Naive thymus-derived CD8-positive, alpha-beta T cell (primary cell): Measurements from ENCODE around the gene RBPJ. TPM values are rescaled to one million over a fixed set of nuclear protein-coding genes. Genes with fewer than 3 reads are reported as not detected.
A peak's percentile ranks its signal among the peaks of the same experiment; 100 is the strongest.

Source experiments
- ATAC-seq, 2 donors: fragments of 150-1000 bp; cut with Tn5 transposase in 1 of 2; sonication (Bioruptor Pico), chemical (Tn5 transposase) in 1 of 2; 1 replicate in 1 of 2; 2 replicates in 1 of 2; pipeline ENCODE4 v1.10.0; 2021; ENCODE audit warnings: mild to moderate bottlenecking in 2 of 2, moderate library complexity in 2 of 2
- POLR2A ChIA-PET: fragments of 350-600 bp; sonication (Branson Sonifier 250); formaldehyde crosslinking; loops from one replicate; lab custom pipeline; 2021; ENCODE audit warnings: antibody characterized with exemption; lab: Charles Lee
- DNase-seq, 10 donors: peaks; one replicate each; pipeline versions ENCODE4 v3.0.0 to v3.0.0-alpha.2; 2020 to 2022
- H3K27ac Mint-ChIP-seq, 10 donors: one replicate each; pipeline ENCODE4 v1.8.0; 2020 to 2022; ENCODE audit warnings: mild to moderate bottlenecking in 10 of 10, mixed read lengths in 10 of 10, moderate library complexity in 4 of 10, inconsistent platforms in 1 of 10
- H3K27me3 Mint-ChIP-seq, 5 donors: one replicate each; pipeline ENCODE4 v1.8.0; 2021 to 2022; ENCODE audit warnings: mixed read lengths in 5 of 5
- H3K36me3 Mint-ChIP-seq, 3 donors: one replicate each; pipeline ENCODE4 v1.8.0; 2020 to 2022; ENCODE audit warnings: mixed read lengths in 3 of 3, mild to moderate bottlenecking in 2 of 3, inconsistent platforms in 1 of 3
- H3K4me1 Mint-ChIP-seq, 4 donors: one replicate each; pipeline ENCODE4 v1.8.0; 2021 to 2022; ENCODE audit warnings: mixed read lengths in 4 of 4
- H3K4me3 Mint-ChIP-seq, 10 donors: one replicate each; pipeline ENCODE4 v1.8.0; 2020 to 2022; ENCODE audit warnings: mild to moderate bottlenecking in 10 of 10, mixed read lengths in 10 of 10, moderate library complexity in 6 of 10, inconsistent platforms in 1 of 10
- H3K9me3 Mint-ChIP-seq, 9 donors: one replicate each; pipeline ENCODE4 v1.8.0; 2020 to 2022; ENCODE audit warnings: mixed read lengths in 9 of 9, mild to moderate bottlenecking in 3 of 9, inconsistent platforms in 1 of 9, moderate library complexity in 1 of 9
- polyA plus RNA-seq, 3 donors: library from polyadenylated mRNA; unstranded; fragments of 300-500 nt; fragmentation: Illumina TruSeq; gene quantifications; one replicate each; pipeline ENCODE4 v1.2.3, GENCODE V29; 2021
- total RNA-seq, 8 experiments: library from RNA in 2 of 8; stranded (reverse) in 2 of 8; gene quantifications; one replicate each; pipeline ENCODE4 v1.2.3 and lab custom pipeline; 2021 to 2026

The RBPJ gene
- total and polyA plus RNA-seq, 5 experiments from 2014 or later = 49.1 to 78.4 (median 59.6) TPM

DNA sequence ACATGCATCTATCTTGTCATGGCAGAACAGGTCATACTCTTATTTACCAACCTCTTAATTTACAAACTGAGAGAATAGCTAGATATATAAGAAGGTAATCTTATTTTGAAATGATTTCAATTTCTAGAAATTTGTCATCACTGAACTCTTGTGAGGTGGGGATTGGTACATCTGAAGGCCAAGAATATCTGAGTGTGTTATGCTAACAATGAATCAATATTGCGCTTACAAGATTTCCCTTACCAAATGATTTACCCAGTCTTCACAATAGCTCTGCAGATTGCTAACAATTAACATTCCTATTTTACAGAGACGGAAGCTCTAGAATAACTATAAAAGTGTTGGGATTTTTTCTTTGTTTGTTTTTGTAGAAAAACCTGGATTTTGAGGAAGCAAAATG, 48.3 kb downstream of the RBPJ start:
- POLR2A ChIA-PET = no interaction called here
- Mint-ChIP-seq H3K4me3 (no peak overlapping the region), H3K4me1 (peaks cover 18 to 38% (median 29%) of the 10 kb centered on the region in 4 donors), H3K27ac (no peak overlapping the region), H3K27me3 (peaks cover 0 to under 1% (median 0%) of the 10 kb centered on the region in 5 donors), H3K9me3 (no peaks in the 10 kb centered on the region), H3K36me3 (peaks cover 0 to 34% (median 7%) of the 10 kb centered on the region in 3 donors)
- ATAC-seq (no peak), DNase-seq (no peak)

DNA sequence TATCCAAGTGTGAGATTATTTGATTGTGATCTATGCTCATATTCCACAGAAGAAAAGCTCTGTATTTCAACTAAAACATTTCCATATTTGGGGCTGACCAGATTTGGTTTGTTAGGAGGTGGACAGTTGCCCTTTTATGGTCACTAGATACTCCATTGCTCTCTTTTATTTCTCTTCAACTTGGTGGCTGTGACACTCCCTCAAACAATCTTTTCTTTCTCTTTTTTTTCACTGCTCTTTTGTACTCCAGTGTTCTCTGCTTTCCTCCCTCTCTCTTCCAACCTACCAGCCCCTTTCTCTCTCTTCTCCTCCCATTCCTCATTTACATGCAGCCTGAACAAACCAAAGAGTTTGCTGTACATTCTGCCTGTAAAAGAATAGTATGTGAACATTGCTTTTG, 48.8 kb downstream of the RBPJ start:
- POLR2A ChIA-PET = interaction anchor here (1.0 kb wide), 1 partner anchor 9 kb away, joined by 3 read pairs; no protein-coding TSS in a partner anchor
- H3K9me3 Mint-ChIP-seq = no peaks in the 10 kb centered on the region

DNA sequence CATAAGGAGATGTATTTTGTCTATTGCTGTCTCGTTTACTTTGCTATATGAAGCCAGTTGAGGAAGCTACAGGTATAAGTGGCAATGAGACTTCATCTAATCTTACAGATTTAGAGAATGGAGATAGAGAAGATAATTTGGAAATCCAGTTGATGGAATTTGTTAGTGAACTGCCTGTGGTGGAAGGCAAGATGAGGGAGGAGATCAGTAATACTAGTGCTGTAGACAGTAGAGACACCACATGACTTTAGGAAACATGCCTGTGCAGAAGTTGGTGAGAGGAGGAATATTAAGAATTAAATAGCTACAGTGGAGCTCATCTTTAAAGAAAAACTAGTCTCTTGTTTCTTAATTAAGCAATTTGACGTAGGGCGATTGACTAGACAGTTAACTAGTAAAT, 51.3 kb downstream of the RBPJ start:
- H3K27me3 Mint-ChIP-seq = peaks cover 0 to 6% (median 4%) of the 10 kb centered on the region in 5 donors
- no peaks in the 10 kb centered on the region for H3K9me3 Mint-ChIP-seq
- H3K27ac Mint-ChIP-seq = no peak overlapping the region
- peaks cover 0 to 27% (median 14%) of the 10 kb centered on the region in 3 donors for H3K36me3 Mint-ChIP-seq
- POLR2A ChIA-PET = interaction anchor here (0.6 kb wide), 1 partner anchor 29 kb away, joined by 4 read pairs; no protein-coding TSS in a partner anchor
- H3K4me3 Mint-ChIP-seq = no peak overlapping the region
- peaks cover 19 to 50% (median 42%) of the 10 kb centered on the region in 4 donors for H3K4me1 Mint-ChIP-seq
- DNase-seq (no peak), ATAC-seq (no peak)

More for the DNA sequence above, 48.8 kb downstream of the RBPJ start:
- Mint-ChIP-seq H3K36me3 (peaks cover 0 to 34% (median 7%) of the 10 kb centered on the region in 3 donors), H3K4me3 (no peak overlapping the region), H3K27me3 (peaks cover 0 to 1% (median 0%) of the 10 kb centered on the region in 5 donors), H3K4me1 (peaks cover 16 to 40% (median 31%) of the 10 kb centered on the region in 4 donors), H3K27ac (peak overlapping the region in 1 of 10 donors; percentile 35)
- DNase-seq (no peak), ATAC-seq (no peak)

DNA sequence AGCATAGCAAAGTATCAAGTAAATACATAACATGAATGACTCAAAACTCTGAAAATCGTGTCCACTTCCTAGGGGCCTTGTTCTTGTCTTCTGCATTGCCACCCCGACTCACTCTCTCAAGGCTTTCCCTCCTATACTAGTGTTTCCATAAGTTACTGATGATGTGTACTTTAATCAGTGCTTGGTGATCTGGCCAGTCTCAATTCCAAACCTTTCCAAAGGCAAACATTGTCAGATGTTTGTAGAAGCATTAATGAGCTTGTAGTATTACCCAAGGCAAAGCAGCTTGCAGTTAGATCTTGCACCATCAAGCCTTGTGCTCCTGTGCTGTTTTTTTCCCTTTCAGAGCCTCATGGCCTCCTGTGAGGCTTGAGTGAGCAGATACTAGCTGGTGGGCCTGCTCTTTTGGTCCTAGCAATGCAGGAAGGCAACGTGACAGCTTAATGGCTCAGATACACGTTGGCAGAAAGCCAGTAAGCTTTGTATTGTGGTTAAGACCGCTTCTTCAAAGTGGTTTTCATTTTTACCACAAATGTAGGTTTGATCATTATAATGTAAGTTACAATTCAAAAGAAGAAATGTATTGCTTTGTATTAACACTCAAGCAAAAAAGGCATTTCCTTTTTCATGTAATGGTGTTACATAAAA, 51.8 kb downstream of the RBPJ start:
- Mint-ChIP-seq H3K4me3 (peak overlapping the region in 5 of 10 donors; percentile 4 to 49 (median 44)), H3K27ac (peak overlapping the region in 2 of 10 donors; percentile 6 to 77), H3K4me1 (peaks cover 19 to 55% (median 44%) of the 10 kb centered on the region in 4 donors), H3K9me3 (no peaks in the 10 kb centered on the region), H3K27me3 (peaks cover 0 to 6% (median 4%) of the 10 kb centered on the region in 5 donors), H3K36me3 (peaks cover 0 to 25% (median 16%) of the 10 kb centered on the region in 3 donors)
- ATAC-seq = peak; percentile 93 to 94
- DNase-seq = peak in 9 of 10 donors; percentile 10 to 77 (median 65)
- POLR2A ChIA-PET = no interaction called here

DNA sequence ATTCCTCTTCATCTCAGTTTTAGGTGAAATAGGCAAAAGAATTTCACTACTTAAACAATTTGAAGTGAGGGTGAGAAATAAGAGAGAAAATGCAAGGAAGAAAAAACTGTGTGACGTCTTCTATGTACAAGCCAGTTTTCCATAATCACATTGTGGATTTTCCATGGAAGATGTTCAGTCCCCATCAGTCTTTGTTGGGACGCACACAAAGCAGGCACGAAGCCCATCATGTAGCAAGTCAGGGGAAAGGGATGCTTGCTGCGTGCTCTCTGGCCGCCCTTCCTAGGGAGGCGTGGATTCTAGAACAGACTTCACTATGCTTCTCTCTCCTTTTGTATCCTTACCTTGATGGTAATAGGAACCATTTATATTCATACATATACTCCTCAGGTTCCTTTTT, 54.7 kb downstream of the RBPJ start:
- Mint-ChIP-seq H3K4me1 (peaks cover 25 to 70% (median 54%) of the 10 kb centered on the region in 4 donors), H3K4me3 (no peak overlapping the region), H3K27ac (no peak overlapping the region), H3K9me3 (no peaks in the 10 kb centered on the region), H3K36me3 (peaks cover 0 to 11% (median 9%) of the 10 kb centered on the region in 3 donors), H3K27me3 (peaks cover 0 to 6% (median 4%) of the 10 kb centered on the region in 5 donors)
- DNase-seq (no peak), ATAC-seq (no peak)
- POLR2A ChIA-PET = no interaction called here

DNA sequence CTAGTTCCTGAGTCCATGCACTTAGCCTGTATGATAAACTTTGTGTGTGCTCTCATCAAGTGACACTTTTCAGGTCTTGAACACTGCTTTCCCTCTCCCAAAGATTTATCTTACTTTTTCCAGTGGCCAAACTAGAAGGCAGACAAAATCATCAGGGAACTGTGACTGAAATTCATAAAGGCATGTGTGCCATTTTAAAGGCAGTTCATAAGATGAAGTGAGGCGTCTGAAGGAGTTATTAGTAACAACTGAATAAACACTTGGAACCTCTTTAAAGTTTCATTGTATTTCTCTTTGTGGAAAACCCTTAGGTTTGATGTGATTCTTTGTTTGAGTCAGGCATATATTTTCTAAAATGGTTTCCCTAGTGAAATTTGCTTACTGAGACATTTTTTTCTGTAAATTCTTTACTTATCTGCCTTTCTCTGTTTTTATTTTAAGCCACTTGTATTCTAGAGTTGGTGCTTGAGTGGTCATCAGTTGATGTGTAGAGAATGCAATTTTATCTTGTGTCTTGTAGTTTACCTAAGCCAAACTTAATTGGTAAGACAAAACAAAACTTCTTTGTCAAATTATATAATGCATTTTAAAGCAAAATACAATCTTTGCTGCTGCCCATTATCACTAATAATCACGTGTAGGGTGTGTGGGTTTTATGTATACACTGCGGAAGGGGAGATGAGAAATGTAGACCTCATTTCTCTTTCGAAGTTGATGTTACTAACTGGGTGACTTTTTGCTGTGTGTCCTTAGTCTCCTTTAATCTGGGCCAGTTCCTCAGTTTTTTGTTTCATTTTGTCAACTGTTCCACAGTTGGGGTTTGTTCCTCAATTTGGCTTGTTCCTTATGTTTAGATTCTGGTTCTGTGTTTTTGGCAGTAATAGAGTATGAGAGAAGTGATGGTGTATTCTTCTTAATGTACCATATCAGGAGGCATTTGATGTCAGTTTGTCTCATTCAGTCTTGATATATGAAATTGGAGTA, 56.8 kb downstream of the RBPJ start:
- Mint-ChIP-seq H3K27me3 (peaks cover 0 to 6% (median 4%) of the 10 kb centered on the region in 5 donors), H3K4me1 (peaks cover 19 to 65% (median 47%) of the 10 kb centered on the region in 4 donors), H3K4me3 (no peak overlapping the region), H3K27ac (peak overlapping the region in 1 of 10 donors; percentile 14), H3K36me3 (peaks cover 0 to 9% (median 9%) of the 10 kb centered on the region in 3 donors), H3K9me3 (no peaks in the 10 kb centered on the region)
- ATAC-seq = no peak
- POLR2A ChIA-PET = no interaction called here
- DNase-seq = no peak

DNA sequence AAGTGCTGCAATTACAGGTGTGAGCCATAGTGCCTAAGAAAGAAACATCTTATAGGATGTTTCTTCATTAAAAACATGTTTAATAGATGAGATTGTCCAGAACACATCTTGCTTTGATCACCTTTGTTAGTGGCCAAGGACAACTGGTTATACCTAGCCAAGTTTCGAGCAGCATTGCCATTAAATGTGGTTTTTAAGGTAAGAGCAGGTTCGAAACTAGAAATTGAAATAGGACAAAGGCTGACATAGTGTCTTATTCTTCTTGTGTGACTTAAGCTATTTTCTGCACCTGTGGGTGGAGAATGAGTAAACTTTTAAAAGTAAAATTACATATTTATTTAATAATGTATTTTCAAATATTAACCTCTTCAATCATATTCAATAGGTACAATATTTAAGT, 59.0 kb downstream of the RBPJ start:
- H3K36me3 Mint-ChIP-seq = peaks cover 0 to 11% (median 9%) of the 10 kb centered on the region in 3 donors
- H3K27ac Mint-ChIP-seq = no peak overlapping the region
- ATAC-seq (no peak), DNase-seq (no peak)
- POLR2A ChIA-PET = interaction anchor here (0.5 kb wide), 1 partner anchor 476 kb away, joined by 3 read pairs; no protein-coding TSS in a partner anchor
- H3K4me3 Mint-ChIP-seq = no peak overlapping the region
- H3K9me3 Mint-ChIP-seq = no peaks in the 10 kb centered on the region
- H3K4me1 Mint-ChIP-seq = peaks cover 15 to 57% (median 38%) of the 10 kb centered on the region in 4 donors
- H3K27me3 Mint-ChIP-seq = peaks cover 0 to 6% (median 2%) of the 10 kb centered on the region in 5 donors

DNA sequence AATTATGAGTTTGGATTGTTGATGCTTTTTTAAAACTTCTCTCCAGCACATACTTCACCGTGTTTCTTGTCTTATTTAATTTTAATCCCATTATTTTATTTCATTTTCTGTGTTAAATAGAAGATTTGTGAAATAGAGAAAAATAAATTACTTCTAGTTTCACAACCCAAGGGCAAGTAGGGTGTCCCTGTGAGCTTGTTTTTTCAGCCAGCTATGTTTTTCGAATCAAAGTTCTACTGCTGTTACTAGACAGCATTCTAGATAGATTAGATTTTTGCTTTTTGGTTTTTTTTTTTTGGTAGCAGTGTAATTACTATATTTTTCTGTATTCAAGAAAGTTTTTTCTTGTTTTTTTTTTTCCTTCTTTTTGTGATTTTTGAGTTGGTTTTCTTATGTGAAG, 59.9 kb downstream of the RBPJ start:
- no peak overlapping the region for H3K4me3 Mint-ChIP-seq
- peaks cover 15 to 53% (median 36%) of the 10 kb centered on the region in 4 donors for H3K4me1 Mint-ChIP-seq
- no peaks in the 10 kb centered on the region for H3K9me3 Mint-ChIP-seq
- H3K27me3 Mint-ChIP-seq = peaks cover 0 to 2% (median under 1%) of the 10 kb centered on the region in 5 donors
- POLR2A ChIA-PET = no interaction called here
- H3K36me3 Mint-ChIP-seq = peaks cover 0 to 13% (median 6%) of the 10 kb centered on the region in 3 donors
- DNase-seq (no peak), ATAC-seq (no peak)
- H3K27ac Mint-ChIP-seq = no peak overlapping the region

DNA sequence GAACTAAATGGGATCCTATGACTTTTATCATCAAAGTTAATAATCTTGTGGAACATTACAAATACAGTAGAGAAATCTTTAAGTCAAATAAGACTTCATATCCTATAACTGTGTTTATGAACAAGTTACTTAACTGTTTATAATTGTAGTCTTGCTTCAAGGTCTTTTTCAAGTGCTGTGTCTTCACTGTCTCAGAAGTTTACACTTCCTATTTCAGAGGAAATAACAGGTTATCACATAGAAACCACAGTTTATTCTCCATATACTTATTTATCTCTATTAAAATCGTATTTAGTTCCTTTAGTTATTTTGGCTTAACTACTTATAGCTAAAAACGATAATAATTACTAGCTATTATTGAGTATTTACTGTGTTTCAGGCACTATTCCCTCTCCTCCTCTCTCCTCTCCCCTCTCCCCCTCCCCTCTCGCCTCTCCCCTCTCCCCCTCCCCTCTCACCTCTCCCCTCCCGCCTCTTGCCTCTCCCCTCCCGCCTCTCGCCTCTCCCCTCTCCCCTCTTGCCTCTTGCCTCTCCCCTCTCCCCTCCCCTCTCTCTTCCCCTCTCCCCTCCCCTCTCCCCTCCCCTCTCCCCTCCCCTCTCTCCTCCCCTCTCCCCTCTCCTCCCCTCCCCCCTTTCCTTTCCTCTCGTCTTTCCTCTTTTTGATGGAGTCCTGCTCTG, 63.7 kb downstream of the RBPJ start:
- Mint-ChIP-seq H3K9me3 (peaks cover 0 to 9% (median 0%) of the 10 kb centered on the region in 9 donors), H3K27ac (peak overlapping the region in 1 of 10 donors; percentile 79), H3K36me3 (peaks cover 9 to 35% (median 25%) of the 10 kb centered on the region in 3 donors), H3K27me3 (no peaks in the 10 kb centered on the region), H3K4me1 (peaks cover 4 to 24% (median 14%) of the 10 kb centered on the region in 4 donors), H3K4me3 (no peak overlapping the region)
- POLR2A ChIA-PET = no interaction called here
- no peak for DNase-seq
- ATAC-seq = no peak

DNA sequence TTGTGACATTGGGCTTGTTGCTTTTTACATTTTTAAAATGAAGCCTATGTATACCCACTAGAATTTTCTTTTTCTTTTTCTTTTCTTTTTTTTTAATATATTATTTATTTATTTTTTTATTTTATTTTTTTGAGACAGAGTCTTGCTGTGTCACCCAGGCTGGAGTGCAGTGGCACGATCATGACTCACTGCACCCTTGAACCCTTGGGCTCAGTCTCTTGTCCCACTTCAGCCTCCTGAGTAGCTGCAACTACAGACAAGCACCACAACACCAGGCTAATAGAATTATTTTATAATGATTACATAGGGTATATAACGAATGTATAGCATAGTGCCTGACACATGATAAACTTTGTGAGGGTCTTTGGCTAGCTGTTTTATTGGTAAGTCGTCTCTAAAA, 64.9 kb downstream of the RBPJ start:
- Mint-ChIP-seq H3K9me3 (peaks cover 0 to 9% (median 0%) of the 10 kb centered on the region in 9 donors), H3K27ac (peak overlapping the region in 1 of 10 donors; percentile 52), H3K27me3 (no peaks in the 10 kb centered on the region), H3K4me3 (no peak overlapping the region), H3K4me1 (peaks cover 2 to 19% (median 9%) of the 10 kb centered on the region in 4 donors), H3K36me3 (peaks cover 9 to 44% (median 35%) of the 10 kb centered on the region in 3 donors)
- ATAC-seq (no peak), DNase-seq (no peak)
- POLR2A ChIA-PET = no interaction called here

DNA sequence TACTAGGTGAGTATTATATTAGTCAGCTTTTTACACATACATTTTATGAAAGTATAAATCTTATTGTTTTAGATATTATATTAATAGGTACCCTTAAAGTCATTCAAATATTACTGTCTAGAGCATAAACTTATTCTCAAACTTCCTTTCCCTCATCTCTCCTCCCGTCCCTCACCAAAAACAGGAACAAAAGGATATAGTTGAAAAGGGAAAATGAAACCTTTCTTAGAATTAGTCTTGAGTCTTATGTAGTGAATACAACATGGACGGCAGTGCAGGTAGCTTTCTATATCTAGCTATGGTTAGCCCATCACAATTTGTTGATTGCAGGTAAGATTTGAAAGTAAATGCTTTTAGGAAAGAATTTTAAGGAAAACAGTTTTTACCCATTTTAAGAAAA, 65.6 kb downstream of the RBPJ start:
- Mint-ChIP-seq H3K27ac (no peak overlapping the region), H3K4me3 (no peak overlapping the region), H3K4me1 (peaks cover 2 to 13% (median 8%) of the 10 kb centered on the region in 4 donors), H3K9me3 (peaks cover 0 to 9% (median 0%) of the 10 kb centered on the region in 9 donors), H3K27me3 (no peaks in the 10 kb centered on the region), H3K36me3 (peaks cover 9 to 48% (median 35%) of the 10 kb centered on the region in 3 donors)
- POLR2A ChIA-PET = no interaction called here
- ATAC-seq = no peak
- no peak for DNase-seq

DNA sequence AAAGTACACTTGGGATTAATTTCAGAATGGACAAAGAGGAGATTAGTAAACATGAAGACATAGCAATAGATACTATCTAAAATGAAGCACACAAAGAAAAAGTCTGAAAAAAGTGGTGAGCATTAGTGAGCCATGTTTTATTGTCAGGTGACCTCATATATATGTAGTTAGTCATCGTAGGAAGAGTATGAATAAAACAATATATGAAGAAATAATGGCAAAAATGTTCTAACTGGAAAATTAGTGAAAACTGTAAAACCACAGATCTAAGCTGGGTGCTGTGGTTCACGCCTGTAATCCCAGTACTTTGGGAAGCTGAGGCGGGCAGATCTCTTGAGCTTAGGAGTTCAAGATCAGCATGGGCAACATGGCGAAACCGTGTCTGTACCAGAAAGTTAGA, 67.9 kb downstream of the RBPJ start:
- Mint-ChIP-seq H3K36me3 (peaks cover 9 to 54% (median 39%) of the 10 kb centered on the region in 3 donors), H3K27ac (no peak overlapping the region), H3K27me3 (no peaks in the 10 kb centered on the region), H3K4me1 (peaks cover 2 to 10% (median 7%) of the 10 kb centered on the region in 4 donors), H3K4me3 (no peak overlapping the region), H3K9me3 (peaks cover 0 to 9% (median 0%) of the 10 kb centered on the region in 9 donors)
- ATAC-seq = no peak
- POLR2A ChIA-PET = no interaction called here
- DNase-seq = no peak
